GM18951 (cell line): ENCODE data around the gene SPSB3.

ENCODE experiments used
- POLR2A ChIP-seq: IDR thresholded peaks from 4 replicates; pipeline ENCODE4 v1.6.1; 2011; ENCODE audit warnings: mild to moderate bottlenecking; ENCODE audit not compliant: insufficient read length, insufficient read depth; ENCODE audit errors: extremely low read depth
- in situ Hi-C: fragments of 300-500 bp; cut with MboI; formaldehyde crosslinking; loops from one replicate; pipeline ENCODE4 v1.12.0; 2022; ENCODE audit warnings: low sequenced_read_pairs, mixed read lengths, inconsistent platforms; ENCODE audit not compliant: unreplicated experiment

Gene SPSB3

GRCh38 chr16:1790611-1791255 lies 8.4 kb upstream of the SPSB3 start:
- in situ Hi-C loops = no loop called here
- TF ChIP-seq POLR2A = no peak

DNA sequence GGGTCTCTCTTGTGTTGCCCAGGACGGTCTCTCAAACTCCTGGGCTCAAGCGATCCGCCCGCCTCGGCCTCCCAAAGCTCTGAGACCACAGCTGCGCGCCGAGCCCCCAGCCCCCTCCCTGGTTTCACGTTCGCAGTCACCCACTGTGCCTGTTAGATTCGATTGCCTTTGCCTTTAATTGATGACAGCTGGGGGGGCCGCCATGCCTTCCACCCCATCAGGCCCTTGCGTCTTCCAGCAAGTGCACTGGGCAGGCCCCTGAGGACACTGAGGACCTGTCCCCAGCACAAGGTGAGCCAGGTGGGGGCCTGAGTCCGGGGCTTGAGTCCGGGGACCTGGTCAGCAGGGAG lies 7.9 kb upstream of the SPSB3 start:
- TF ChIP-seq POLR2A = no peak
- in situ Hi-C loops = no loop called here

DNA sequence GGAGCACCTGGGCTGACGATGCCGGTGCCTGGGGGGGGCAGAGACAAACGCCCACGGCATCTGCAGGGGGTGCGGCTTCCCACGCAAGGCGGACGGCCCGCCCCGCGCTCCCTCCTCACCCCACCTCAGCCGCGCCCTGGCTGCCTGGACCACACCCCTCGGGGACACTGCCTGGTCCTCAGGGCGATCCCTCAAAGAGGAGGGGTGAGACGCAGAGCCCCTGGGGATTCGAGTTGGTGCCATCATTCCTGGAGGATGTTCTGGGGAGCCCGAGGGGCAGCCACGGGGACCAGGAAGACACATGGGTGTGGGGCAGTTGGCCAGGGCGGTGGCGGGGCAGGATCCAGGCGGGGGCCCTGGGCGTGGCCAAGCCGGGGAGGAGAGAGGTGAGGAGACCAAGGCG lies 7.3 kb upstream of the SPSB3 start:
- in situ Hi-C loops = no loop called here
- TF ChIP-seq POLR2A = no peak

DNA sequence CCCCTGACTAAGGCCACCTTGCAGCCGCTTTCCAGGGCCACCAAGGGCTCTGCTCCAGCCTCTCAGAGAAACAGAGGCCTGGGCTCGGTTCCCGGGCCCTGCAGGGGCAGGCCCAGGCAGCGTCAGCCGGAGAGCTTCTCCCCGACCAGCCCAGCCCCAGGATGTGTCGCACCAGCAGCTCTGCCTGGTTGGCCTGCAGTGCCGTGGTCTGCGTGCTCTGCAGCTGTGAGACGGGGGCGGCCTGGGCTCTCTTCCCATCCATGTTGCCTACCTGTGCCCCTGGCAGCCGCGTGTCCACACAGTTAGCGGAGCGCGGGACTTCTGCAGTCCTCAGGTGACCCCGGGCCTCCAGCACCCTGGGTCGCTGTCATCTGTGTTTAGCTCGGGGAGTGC lies 6.3 kb upstream of the SPSB3 start:
- no peak for TF ChIP-seq POLR2A
- in situ Hi-C loops = no loop called here

DNA sequence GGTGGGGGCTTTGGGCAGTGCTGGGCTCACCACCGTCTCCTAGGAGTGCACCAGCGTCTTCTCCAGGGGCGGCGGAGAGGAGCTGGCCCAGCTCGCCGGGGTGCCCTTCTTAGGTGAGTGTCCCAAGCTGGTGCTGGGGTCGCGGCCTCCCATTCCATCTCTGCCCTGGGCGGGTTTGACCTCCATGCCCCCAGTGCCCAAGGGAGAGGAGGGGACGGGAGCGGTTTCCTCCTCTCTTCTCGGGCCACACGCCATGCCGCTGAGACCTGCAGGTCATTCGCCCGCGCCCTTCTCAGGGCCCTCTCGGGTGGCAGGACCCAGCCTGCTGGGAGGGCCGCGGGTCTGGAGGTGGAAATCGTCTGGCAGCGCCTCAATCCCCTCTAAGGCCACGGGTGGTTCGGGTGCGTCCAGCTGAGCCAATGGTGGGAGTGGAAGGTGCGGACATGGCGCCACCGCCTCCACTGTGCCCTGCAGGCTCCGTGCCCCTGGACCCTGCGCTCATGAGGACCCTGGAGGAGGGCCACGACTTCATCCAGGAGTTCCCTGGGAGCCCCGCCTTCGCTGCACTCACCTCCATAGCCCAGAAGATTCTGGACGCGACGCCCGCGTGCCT lies 5.8 kb upstream of the SPSB3 start:
- no peak for TF ChIP-seq POLR2A
- in situ Hi-C loops = no loop called here

DNA sequence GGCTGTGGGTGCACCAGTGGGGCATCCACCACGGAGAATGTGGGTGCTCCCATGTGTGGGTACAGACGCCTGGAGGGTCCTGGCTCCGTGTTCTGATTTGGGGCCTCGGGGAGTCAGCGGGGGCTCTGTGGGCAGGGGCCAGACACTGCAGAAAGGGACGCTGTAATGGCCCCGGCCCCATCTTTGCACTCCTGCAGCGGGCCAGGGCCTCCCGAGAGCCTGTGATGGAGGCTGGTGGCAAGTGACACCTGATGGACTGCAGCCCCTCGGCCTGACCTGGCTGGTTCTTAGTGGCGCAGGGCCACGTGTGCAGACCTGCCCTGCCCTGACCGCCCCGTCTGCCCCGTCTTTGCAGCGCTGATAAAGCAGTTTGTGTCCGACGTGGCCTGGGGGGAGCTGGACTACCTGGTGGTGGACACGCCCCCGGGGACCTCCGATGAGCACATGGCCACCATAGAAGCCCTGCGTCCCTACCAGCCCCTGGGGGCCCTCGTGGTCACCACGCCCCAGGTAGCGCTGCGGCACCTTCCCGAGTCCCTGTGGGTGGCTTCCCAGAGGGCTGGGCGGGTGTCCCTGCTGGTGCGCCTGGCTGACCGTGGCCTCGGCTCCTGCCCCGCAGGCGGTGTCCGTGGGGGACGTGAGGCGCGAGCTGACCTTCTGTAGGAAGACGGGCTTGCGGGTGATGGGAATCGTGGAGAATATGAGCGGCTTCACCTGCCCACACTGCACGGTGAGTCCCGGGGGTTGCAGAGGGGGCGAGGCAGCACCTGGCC lies 5.1 kb upstream of the SPSB3 start:
- TF ChIP-seq POLR2A = no peak
- in situ Hi-C loops = no loop called here

- TF ChIP-seq POLR2A = no peak
- in situ Hi-C loops = no loop called here
These were observed 4.6 kb upstream of the SPSB3 start for GRCh38 chr16:1787056-1787321.

DNA sequence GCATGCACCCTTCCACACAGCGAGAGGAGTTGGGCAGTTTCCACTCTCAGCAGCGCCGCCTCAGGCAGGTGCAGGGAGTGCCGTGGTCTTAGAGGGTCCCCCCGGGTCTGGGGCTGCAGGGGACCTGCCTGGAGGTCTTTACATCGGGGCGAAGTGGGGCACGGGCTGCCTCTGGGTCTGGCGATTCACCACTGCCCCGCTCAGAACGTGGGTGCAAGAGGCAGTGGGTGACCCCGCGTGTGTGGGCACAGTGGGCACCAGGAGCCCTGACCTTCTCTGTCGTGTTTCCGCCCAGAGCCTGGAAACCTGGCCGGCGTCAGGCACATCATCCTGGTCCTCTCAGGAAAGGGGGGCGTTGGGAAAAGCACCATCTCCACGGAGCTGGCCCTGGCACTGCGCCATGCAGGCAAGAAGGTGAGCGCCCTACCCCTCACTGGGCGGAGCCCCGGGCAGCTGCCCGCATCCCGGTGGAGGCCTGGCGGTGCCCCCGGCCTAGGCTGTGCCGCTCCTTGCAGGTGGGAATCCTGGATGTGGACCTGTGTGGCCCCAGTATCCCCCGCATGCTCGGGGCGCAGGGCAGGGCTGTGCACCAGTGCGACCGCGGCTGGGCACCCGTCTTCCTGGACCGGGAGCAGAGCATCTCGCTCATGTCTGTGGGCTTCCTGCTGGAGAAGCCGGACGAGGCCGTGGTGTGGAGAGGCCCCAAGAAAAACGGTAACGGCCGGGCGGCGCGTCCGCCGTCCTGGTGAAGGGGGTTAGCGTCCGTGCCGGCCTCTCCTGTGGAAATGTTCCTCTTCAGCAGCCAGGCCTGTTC lies 4.1 kb upstream of the SPSB3 start:
- no peak for TF ChIP-seq POLR2A
- in situ Hi-C loops = no loop called here

DNA sequence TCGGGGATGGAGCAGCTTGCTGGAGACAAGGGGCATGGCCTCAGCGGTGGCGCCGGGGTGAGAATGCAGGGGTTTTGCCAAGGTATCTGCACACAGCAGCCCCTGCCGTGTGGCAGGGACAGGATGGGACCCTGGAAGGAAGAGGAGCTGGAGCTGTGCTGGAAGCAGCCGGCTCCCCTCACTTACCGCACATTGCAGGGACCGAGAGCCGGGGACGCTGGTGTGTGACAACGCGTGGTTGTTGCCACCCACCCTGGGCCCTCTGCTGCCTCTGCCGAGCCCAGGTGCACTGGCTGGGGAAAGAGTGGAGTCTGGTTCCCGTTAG lies 3.4 kb upstream of the SPSB3 start:
- in situ Hi-C loops = no loop called here
- no peak for TF ChIP-seq POLR2A

GRCh38 chr16:1784977-1785845 lies 2.8 kb upstream of the SPSB3 start:
- in situ Hi-C loops = no loop called here
- TF ChIP-seq POLR2A = no peak

DNA sequence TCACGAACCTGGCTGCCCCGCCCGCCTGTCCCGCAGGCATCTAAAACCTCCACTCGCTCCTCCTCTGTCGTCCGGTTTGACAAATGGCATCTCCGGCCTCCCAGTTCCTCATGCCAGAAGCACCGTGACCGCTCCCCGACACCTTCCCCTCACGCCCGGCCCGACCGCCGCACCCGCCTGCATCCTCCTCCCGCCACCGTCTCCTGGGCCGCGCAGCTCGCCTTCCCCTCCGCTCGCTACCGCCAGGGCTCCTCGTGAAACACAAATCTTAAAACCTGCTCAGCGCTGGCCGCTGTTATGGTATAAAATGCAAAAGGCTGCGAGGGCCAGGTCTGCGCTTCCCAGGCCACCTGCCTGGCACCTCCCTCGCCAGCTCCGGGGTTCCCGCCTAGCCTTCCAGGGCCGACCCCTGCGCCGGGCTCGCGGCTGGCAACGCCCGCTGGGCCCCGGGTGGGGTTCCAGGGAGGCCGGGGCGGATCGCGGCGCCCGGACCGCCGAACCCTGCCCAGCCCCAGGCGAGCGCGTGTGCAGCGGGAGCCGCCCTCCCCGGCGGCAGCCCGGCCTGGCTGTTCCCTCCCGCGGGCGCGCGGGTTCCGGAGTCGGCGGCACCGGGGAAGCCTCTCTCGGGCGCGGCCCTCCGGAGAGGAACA lies 488 bp downstream of the SPSB3 start:
- peak; percentile 9 for TF ChIP-seq POLR2A
- in situ Hi-C loops = no loop called here

GRCh38 chr16:1781254-1781653 lies 1.1 kb downstream of the SPSB3 start:
- TF ChIP-seq POLR2A = no peak
- in situ Hi-C loops = no loop called here
